Caco-2 (cell line): Measurements from ENCODE around the gene ENAH. TPM values are rescaled to one million over a fixed set of nuclear protein-coding genes. Genes with fewer than 3 reads are reported as not detected.
A peak's percentile ranks its signal among the peaks of the same experiment; 100 is the strongest.

Experiments used
- BruUV-seq: library from RNA; stranded (reverse); fragments of 400-500 nt; replicated peaks from 2 replicates; lab custom pipeline; 2021; lab: Mats Ljungman, UMichigan
- CTCF ChIA-PET: fragments of 300-600 bp; sonication (Branson Sonifier 250); formaldehyde crosslinking; loops from one replicate; lab custom pipeline; 2022; ENCODE audit warnings: antibody characterized with exemption; lab: Charles Lee
- POLR2A ChIA-PET: fragments of 300-600 bp; sonication (Branson Sonifier 250); formaldehyde crosslinking; loops from one replicate; lab custom pipeline; 2022; ENCODE audit warnings: antibody characterized with exemption; lab: Charles Lee
- DNase-seq, 2 experiments: peaks; one replicate each; pipeline versions ENCODE4 v3.0.0 to v3.0.0-alpha.2; 2020 to 2022
- H3K27me3 ChIP-seq: replicated peaks from 2 replicates; pipeline ENCODE4 v1.6.0; 2011; ENCODE audit warnings: low read length; ENCODE audit not compliant: control insufficient read depth, insufficient read depth
- H3K36me3 ChIP-seq: 2 replicates; pipeline ENCODE4 v1.5.1; 2011; ENCODE audit warnings: low read length; ENCODE audit not compliant: control insufficient read depth, insufficient read depth
- H3K4me1 ChIP-seq: fragments of 250-450 bp; sonication (Bioruptor Pico); 2 replicates; pipeline ENCODE4 v1.5.1; 2020; ENCODE audit warnings: mild to moderate bottlenecking
- H3K4me3 ChIP-seq: 2 replicates; pipeline ENCODE4 v1.5.1; 2011; ENCODE audit warnings: low read depth, mild to moderate bottlenecking, control low read depth, low read length
- H3K9me3 ChIP-seq: fragments of 250-450 bp; sonication (Bioruptor Pico); 2 replicates; pipeline ENCODE4 v1.5.1; 2020; ENCODE audit warnings: mild to moderate bottlenecking, moderate library complexity
- H3K27ac Mint-ChIP-seq: one replicate; pipeline ENCODE4 v1.8.0; 2022; ENCODE audit warnings: mixed read lengths; ENCODE audit not compliant: unreplicated experiment
- H3K27me3 Mint-ChIP-seq: one replicate; pipeline ENCODE4 v1.8.0; 2022; ENCODE audit warnings: mixed read lengths; ENCODE audit not compliant: insufficient read depth, unreplicated experiment
- H3K36me3 Mint-ChIP-seq: one replicate; pipeline ENCODE4 v1.8.0; 2022; ENCODE audit warnings: mild to moderate bottlenecking, mixed read lengths; ENCODE audit not compliant: insufficient read depth, unreplicated experiment
- H3K4me1 Mint-ChIP-seq: one replicate; pipeline ENCODE4 v1.8.0; 2022; ENCODE audit warnings: low read depth, mixed read lengths; ENCODE audit not compliant: unreplicated experiment
- H3K4me3 Mint-ChIP-seq: one replicate; pipeline ENCODE4 v1.8.0; 2022; ENCODE audit warnings: mild to moderate bottlenecking, moderate library complexity, mixed read lengths; ENCODE audit not compliant: unreplicated experiment
- H3K9me3 Mint-ChIP-seq: one replicate; pipeline ENCODE4 v1.8.0; 2022; ENCODE audit warnings: mixed read lengths; ENCODE audit not compliant: unreplicated experiment
- CTCF ChIP-seq, 2 experiments: fragments of 200-600 bp in 1 of 2; IDR thresholded peaks; 1 replicate in 1 of 2; 2 replicates in 1 of 2; pipeline versions ENCODE4 v1.5.1 to v1.8.0; 2011 to 2022; ENCODE audit warnings: antibody characterized with exemption in 1 of 2, control low read depth in 1 of 2, inconsistent platforms in 1 of 2, low read depth in 1 of 2, low read length in 1 of 2, mild to moderate bottlenecking in 1 of 2, moderate library complexity in 1 of 2; ENCODE audit not compliant: insufficient read depth in 1 of 2, severe bottlenecking in 1 of 2, unreplicated experiment in 1 of 2
- intact Hi-C: fragments of 100-400 bp; cut with micrococcal nuclease; formaldehyde crosslinking; loops from one replicate; pipeline ENCODE4 v1.10.0; 2022; ENCODE audit not compliant: unreplicated experiment
- total RNA-seq: library from RNA; stranded (reverse); gene quantifications from 2 replicates; pipeline ENCODE4 v1.2.3, GENCODE V29; 2022

ENAH gene
- total RNA-seq, 1 experiment from 2014 or later: 78.0 TPM

- H3K4me1 ChIP-seq: peaks cover 7% of the 10 kb centered on the region; the same call in 1 of the 2 replicates
- no TSS peak for BruUV-seq
- Mint-ChIP-seq H3K27me3 (no peaks in the 10 kb centered on the region), H3K4me1 (peaks cover 15% of the 10 kb centered on the region), H3K4me3 (no peak overlapping the region), H3K9me3 (no peaks in the 10 kb centered on the region), H3K27ac (peak overlapping the region; percentile 67), H3K36me3 (peaks cover 50% of the 10 kb centered on the region)
- H3K4me3 ChIP-seq: no peak overlapping the region
- ChIA-PET POLR2A (no interaction called here), CTCF (no interaction called here)
- intact Hi-C loops: no loop called here
- H3K36me3 ChIP-seq: no peaks in the 10 kb centered on the region
- no peak for TF ChIP-seq CTCF (IDR thresholded peaks at IDR 0.05; ENCODE audit: insufficient read depth in 1 of 2, low read depth in 1 of 2, low read length in 1 of 2, severe bottlenecking in 1 of 2, unreplicated experiment in 1 of 2)
- H3K9me3 ChIP-seq: no peaks in the 10 kb centered on the region
- H3K27me3 ChIP-seq: no peaks in the 10 kb centered on the region
- no peak for DNase-seq
Observed at GRCh38 chr1:225509770-225510169, 143.2 kb downstream of the ENAH start.

- Histone ChIP-seq H3K4me3 (no peak overlapping the region), H3K4me1 (peaks cover 7% of the 10 kb centered on the region; the same call in 1 of the 2 replicates), H3K27me3 (no peaks in the 10 kb centered on the region), H3K36me3 (no peaks in the 10 kb centered on the region), H3K9me3 (no peaks in the 10 kb centered on the region)
- POLR2A ChIA-PET: no interaction called here
- no peak for TF ChIP-seq CTCF (IDR thresholded peaks at IDR 0.05; ENCODE audit: insufficient read depth in 1 of 2, low read depth in 1 of 2, low read length in 1 of 2, severe bottlenecking in 1 of 2, unreplicated experiment in 1 of 2)
- H3K9me3 Mint-ChIP-seq: no peaks in the 10 kb centered on the region
- peaks cover 15% of the 10 kb centered on the region for H3K4me1 Mint-ChIP-seq
- H3K27ac Mint-ChIP-seq: peak overlapping the region; percentile 67
- intact Hi-C loops: no loop called here
- BruUV-seq: no TSS peak
- DNase-seq: no peak
- H3K4me3 Mint-ChIP-seq: no peak overlapping the region
- no peaks in the 10 kb centered on the region for H3K27me3 Mint-ChIP-seq
- peaks cover 50% of the 10 kb centered on the region for H3K36me3 Mint-ChIP-seq
- CTCF ChIA-PET: no interaction called here
Observed at GRCh38 chr1:225509376-225509707, 143.6 kb downstream of the ENAH start.

GRCh38 chr1:225508538-225509375 lies 144.2 kb downstream of the ENAH start:
- intact Hi-C loops: no loop called here
- Histone ChIP-seq H3K9me3 (no peaks in the 10 kb centered on the region), H3K4me3 (no peak overlapping the region), H3K4me1 (peaks cover 7% of the 10 kb centered on the region; the same call in 1 of the 2 replicates), H3K36me3 (no peaks in the 10 kb centered on the region), H3K27me3 (no peaks in the 10 kb centered on the region)
- Mint-ChIP-seq H3K9me3 (no peaks in the 10 kb centered on the region), H3K4me1 (peaks cover 15% of the 10 kb centered on the region), H3K27me3 (no peaks in the 10 kb centered on the region), H3K4me3 (no peak overlapping the region), H3K36me3 (peaks cover 47% of the 10 kb centered on the region), H3K27ac (peak overlapping the region; percentile 67)
- ChIA-PET POLR2A (interaction anchor here (1.0 kb wide), 1 partner anchor 269 kb away, joined by 5 read pairs; the partner anchor contains the start of gene SRP9), CTCF (interaction anchor here (1.0 to 1.2 kb wide), 3 partner anchors 34 to 268 kb away, joined by 3 to 7 read pairs (median 6); partner anchors contain the start of gene SRP9)
- DNase-seq: peak in 1 of 2 experiments; percentile 50
- TF ChIP-seq CTCF (IDR thresholded peaks at IDR 0.05; ENCODE audit: insufficient read depth in 1 of 2, low read depth in 1 of 2, low read length in 1 of 2, severe bottlenecking in 1 of 2, unreplicated experiment in 1 of 2): no peak
- BruUV-seq: no TSS peak
